Spleen (tissue), 7 donors: ENCODE data around the gene C16orf89.

Experiments
- CTCF ChIP-seq, 11 experiments: fragments of 200-600 bp in 7 of 11; fragments of 450-650 bp in 4 of 11; sonication (generic) in 4 of 11; IDR thresholded peaks in 8 of 11; conservative IDR thresholded peaks in 3 of 11; 1 replicate in 7 of 11; 2 replicates in 4 of 11; pipeline versions ENCODE4 v1.4.0 to v1.8.0; 2016 to 2021; ENCODE audit warnings: antibody characterized with exemption in 11 of 11, inconsistent platforms in 4 of 11, mild to moderate bottlenecking in 1 of 11
- POLR2A ChIP-seq, 3 donors: fragments of 450-650 bp; IDR thresholded peaks; one replicate each; pipeline ENCODE4 v1.5.1; 2017; ENCODE audit warnings: antibody characterized with exemption in 3 of 3, mild to moderate bottlenecking in 1 of 3
- POLR2AphosphoS5 ChIP-seq, 3 donors: sonication (generic); formaldehyde crosslinking; IDR thresholded peaks; one replicate each; pipeline ENCODE4 v1.5.1; 2017; ENCODE audit warnings: antibody characterized with exemption in 3 of 3
- donor health status: DM: no; HTN: no; CAD: no; lungs with moderate emphysema.
- donor health status: DM: no; HTN: no; CAD: no.
- donor health status: DM: no; HTN: no; CAD: no.

- TF ChIP-seq CTCF (IDR thresholded peaks at IDR 0.05 in 8 of 11, conservative IDR thresholded peaks at IDR 0.05 in 3 of 11): no peak
- no peak for TF ChIP-seq POLR2A (IDR thresholded peaks at IDR 0.05)
- TF ChIP-seq POLR2AphosphoS5 (IDR thresholded peaks at IDR 0.05): no peak
Measured at GRCh38 chr16:5046914-5047313, 18.8 kb downstream of the C16orf89 start.
